Measurements from ENCODE around the gene LTK.

- TF ChIP-seq POLR2A (IDR thresholded peaks at IDR 0.05), result no peak
- no peak for TF ChIP-seq CTCF (IDR thresholded peaks at IDR 0.05)
These were observed 49.2 kb upstream of the LTK start for GRCh38 chr15:41562784-41563198.
